RWPE2 (cell line): ENCODE results near the gene MAPK14.
A peak's percentile ranks its signal among the peaks of the same experiment; 100 is the strongest.

Source experiments
- ATAC-seq: fragments of 200-7000 bp; cut with Tn5 transposase; 3 replicates; pipeline ENCODE4 v1.9.1; 2021; ENCODE audit warnings: low read depth
- DNase-seq: peaks from one replicate; pipeline ENCODE4 v3.0.0-alpha.2; 2020; ENCODE audit warnings: low spot score
- H3K27ac ChIP-seq: fragments of 450-650 bp; 2 replicates; pipeline ENCODE4 v1.5.1; 2017; ENCODE audit warnings: mild to moderate bottlenecking; ENCODE audit not compliant: poor library complexity, severe bottlenecking
- H3K27me3 ChIP-seq: fragments of 250-450 bp; sonication (Bioruptor Pico); 2 replicates; pipeline ENCODE4 v1.5.1; 2021; ENCODE audit warnings: mild to moderate bottlenecking, moderate library complexity; ENCODE audit not compliant: insufficient read depth, poor library complexity, severe bottlenecking
- H3K36me3 ChIP-seq: fragments of 250-450 bp; sonication (Bioruptor Pico); 2 replicates; pipeline ENCODE4 v1.5.1; 2020; ENCODE audit warnings: low read depth, mild to moderate bottlenecking, moderate library complexity
- H3K4me1 ChIP-seq: fragments of 250-450 bp; sonication (Bioruptor Pico); 2 replicates; pipeline ENCODE4 v1.5.1; 2021; ENCODE audit warnings: mild to moderate bottlenecking, moderate library complexity; ENCODE audit not compliant: insufficient read depth, poor library complexity, severe bottlenecking
- H3K4me3 ChIP-seq: fragments of 250-450 bp; sonication (Bioruptor Pico); 2 replicates; pipeline ENCODE4 v1.5.1; 2021; ENCODE audit warnings: mild to moderate bottlenecking, moderate library complexity; ENCODE audit not compliant: severe bottlenecking
- H3K9me3 ChIP-seq: fragments of 250-450 bp; sonication (Bioruptor Pico); 2 replicates; pipeline ENCODE4 v1.5.1; 2021; ENCODE audit warnings: mild to moderate bottlenecking, moderate library complexity; ENCODE audit not compliant: severe bottlenecking
- TF ChIP-seq, protein P1 (sequence below): fragments of 450-650 bp; IDR thresholded peaks from one replicate; pipeline ENCODE4 v1.5.1; 2017; ENCODE audit warnings: mild to moderate bottlenecking, moderate library complexity; ENCODE audit not compliant: poor library complexity, severe bottlenecking

Gene MAPK14

DNA sequence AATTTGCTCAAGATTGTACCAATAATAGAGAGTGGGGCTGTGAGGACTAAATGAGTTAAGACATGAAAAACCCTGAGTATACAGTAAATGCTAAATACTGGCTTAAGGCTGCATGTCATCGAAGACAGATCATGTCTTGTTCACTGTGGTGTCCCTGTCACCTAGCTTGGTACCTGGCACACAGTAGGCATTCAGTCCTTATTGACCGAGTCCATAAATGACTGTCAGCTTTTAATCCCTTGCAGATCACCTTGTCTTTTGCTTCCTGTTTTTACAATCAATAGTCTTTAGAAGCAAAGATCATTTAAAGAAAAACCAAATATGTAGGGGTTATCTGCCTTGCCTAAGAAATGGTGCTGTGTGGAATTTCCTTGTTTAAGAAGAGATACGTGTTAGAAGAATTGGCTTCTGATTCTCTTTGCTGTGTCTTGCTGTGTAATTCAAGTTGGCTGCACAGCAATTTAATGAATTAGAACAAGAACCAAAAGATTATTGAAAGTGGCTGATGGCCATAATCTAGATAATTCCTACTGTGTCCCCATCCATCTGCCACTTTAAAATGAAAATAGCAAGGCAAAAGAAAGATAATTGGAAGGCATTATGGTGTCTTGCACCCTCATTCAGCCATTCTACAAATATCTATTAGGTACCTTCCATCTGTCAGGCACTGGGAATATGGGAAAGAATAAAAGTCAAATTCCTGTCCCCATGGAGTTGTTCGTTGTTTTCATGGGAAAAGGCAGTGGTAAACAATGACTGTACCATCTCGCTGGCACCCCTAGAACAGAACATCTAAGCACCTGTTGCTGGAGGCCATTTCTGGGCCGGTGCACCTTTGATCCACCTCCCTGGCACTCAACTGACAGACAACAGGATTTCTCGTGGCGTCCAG lies 90.3 kb downstream of the MAPK14 start:
- H3K36me3 ChIP-seq = no peaks in the 10 kb centered on the region; the same call in 1 of the 2 replicates
- no peaks in the 10 kb centered on the region for H3K27me3 ChIP-seq
- no peak for ATAC-seq
- no peaks in the 10 kb centered on the region for H3K9me3 ChIP-seq
- no peak overlapping the region for H3K27ac ChIP-seq
- no peak for DNase-seq
- peaks cover 13% of the 10 kb centered on the region for H3K4me1 ChIP-seq
- no peak overlapping the region for H3K4me3 ChIP-seq
- TF ChIP-seq, protein P1, sequence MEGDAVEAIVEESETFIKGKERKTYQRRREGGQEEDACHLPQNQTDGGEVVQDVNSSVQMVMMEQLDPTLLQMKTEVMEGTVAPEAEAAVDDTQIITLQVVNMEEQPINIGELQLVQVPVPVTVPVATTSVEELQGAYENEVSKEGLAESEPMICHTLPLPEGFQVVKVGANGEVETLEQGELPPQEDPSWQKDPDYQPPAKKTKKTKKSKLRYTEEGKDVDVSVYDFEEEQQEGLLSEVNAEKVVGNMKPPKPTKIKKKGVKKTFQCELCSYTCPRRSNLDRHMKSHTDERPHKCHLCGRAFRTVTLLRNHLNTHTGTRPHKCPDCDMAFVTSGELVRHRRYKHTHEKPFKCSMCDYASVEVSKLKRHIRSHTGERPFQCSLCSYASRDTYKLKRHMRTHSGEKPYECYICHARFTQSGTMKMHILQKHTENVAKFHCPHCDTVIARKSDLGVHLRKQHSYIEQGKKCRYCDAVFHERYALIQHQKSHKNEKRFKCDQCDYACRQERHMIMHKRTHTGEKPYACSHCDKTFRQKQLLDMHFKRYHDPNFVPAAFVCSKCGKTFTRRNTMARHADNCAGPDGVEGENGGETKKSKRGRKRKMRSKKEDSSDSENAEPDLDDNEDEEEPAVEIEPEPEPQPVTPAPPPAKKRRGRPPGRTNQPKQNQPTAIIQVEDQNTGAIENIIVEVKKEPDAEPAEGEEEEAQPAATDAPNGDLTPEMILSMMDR = no peak

DNA sequence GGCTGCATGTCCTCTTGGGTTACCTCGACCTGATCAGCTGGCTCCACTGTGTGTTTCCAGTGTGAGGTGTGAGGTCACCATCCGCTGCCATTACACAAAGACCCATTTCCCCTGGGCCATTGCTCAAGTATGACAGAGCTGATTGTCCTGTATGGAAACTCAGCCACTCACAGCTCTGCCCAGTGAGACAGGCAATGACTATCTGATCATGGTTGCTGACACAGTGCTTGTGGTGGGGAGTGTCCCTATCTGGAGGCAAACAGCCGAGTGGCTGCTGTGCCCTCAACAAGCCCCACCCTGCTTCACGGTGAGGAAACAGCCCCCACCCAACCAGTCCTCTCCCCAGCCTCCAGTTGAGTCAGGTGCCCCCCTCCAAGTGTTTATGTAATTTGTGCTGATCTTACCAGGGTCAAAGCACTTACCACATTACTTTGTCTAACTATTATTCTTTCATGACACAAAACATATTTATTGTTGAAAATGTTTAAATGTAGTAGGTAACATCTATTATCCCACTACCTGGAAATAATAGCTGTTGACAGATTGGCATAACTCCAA lies 91.0 kb downstream of the MAPK14 start:
- TF ChIP-seq, protein P1 = no peak
- Histone ChIP-seq H3K4me1 (peaks cover 13% of the 10 kb centered on the region), H3K27ac (no peak overlapping the region), H3K9me3 (no peaks in the 10 kb centered on the region), H3K36me3 (no peaks in the 10 kb centered on the region), H3K27me3 (no peaks in the 10 kb centered on the region), H3K4me3 (no peak overlapping the region)
- DNase-seq = no peak
- ATAC-seq = no peak

DNA sequence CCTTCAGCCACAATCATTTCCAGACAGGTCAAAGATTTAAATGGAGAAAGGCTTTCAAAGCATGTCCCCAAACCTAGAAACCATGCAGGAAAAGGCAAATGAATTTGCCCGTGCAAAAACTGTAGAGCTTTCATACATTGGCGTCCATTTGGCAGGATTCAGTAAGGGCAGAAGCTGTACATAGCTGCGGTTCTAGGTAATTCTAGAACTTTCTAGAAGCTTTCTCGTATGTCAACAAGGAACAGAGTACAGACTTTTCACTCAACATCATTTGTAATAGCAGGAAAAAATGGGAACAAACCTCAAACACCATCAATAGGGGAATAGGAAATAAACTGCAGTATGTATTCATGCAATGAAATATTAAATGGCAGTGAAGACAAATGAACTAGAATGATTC lies 91.6 kb downstream of the MAPK14 start:
- no peaks in the 10 kb centered on the region for H3K27me3 ChIP-seq
- no peaks in the 10 kb centered on the region for H3K9me3 ChIP-seq
- peaks cover 13% of the 10 kb centered on the region for H3K4me1 ChIP-seq
- DNase-seq (no peak), ATAC-seq (no peak)
- H3K36me3 ChIP-seq = no peaks in the 10 kb centered on the region
- TF ChIP-seq, protein P1 = no peak
- no peak overlapping the region for H3K27ac ChIP-seq
- no peak overlapping the region for H3K4me3 ChIP-seq

DNA sequence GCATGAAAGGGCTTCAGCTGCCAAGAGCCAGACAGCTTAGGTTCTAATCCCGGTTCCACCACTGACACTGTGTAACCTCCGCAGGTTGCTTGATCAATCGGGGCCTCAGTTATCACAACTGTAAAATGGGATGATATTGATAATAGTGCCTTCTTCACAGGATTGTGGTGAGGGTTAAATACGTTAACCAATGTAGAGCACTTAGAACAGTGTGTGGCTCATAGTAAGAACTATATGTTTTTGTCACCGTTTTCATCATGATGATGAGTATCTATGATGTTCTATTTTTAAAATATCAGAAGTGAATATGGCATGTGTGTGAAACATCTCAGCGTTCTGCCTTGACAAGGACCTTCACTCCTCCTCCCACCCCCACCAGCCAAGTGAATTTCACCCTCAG lies 92.4 kb downstream of the MAPK14 start:
- ATAC-seq (no peak), DNase-seq (no peak)
- H3K4me3 ChIP-seq = no peak overlapping the region
- peaks cover 13% of the 10 kb centered on the region for H3K4me1 ChIP-seq
- H3K27me3 ChIP-seq = no peaks in the 10 kb centered on the region
- no peaks in the 10 kb centered on the region for H3K36me3 ChIP-seq
- TF ChIP-seq, protein P1 = no peak
- no peaks in the 10 kb centered on the region for H3K9me3 ChIP-seq
- H3K27ac ChIP-seq = no peak overlapping the region

DNA sequence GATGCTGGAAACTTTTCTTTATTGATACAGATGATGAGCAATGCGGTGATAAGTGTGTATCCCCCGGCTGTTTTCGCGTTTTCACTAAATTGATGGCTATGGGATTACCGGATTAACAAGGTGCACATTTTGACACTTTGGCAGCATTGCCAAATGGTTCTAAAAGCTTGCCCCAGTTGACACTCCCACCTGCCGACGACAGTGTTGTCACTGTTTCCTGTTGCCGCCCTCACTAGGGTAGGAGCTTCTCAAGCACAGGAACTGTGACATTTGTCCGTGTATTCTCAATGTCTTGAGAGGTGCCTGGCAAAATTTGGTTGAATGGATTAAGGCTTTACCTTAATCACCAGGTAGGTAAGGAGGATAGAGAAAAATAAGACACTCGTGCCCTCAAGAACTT lies 92.9 kb downstream of the MAPK14 start:
- Histone ChIP-seq H3K27ac (peak overlapping the region; percentile 34), H3K27me3 (no peaks in the 10 kb centered on the region), H3K4me3 (no peak overlapping the region), H3K9me3 (no peaks in the 10 kb centered on the region), H3K4me1 (peaks cover 13% of the 10 kb centered on the region), H3K36me3 (no peaks in the 10 kb centered on the region)
- TF ChIP-seq, protein P1 = no peak
- no peak for ATAC-seq
- no peak for DNase-seq
